ENCODE measurements around the gene PNPLA5. TPM values are rescaled to one million over a fixed set of nuclear protein-coding genes. Genes with fewer than 3 reads are reported as not detected.

The PNPLA5 gene, protein sequence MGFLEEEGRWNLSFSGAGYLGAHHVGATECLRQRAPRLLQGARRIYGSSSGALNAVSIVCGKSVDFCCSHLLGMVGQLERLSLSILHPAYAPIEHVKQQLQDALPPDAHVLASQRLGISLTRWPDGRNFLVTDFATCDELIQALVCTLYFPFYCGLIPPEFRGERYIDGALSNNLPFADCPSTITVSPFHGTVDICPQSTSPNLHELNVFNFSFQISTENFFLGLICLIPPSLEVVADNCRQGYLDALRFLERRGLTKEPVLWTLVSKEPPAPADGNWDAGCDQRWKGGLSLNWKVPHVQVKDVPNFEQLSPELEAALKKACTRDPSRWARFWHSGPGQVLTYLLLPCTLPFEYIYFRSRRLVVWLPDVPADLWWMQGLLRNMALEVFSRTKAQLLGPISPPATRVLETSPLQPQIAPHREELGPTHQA
- total RNA-seq: not detected in 2 replicates

DNA sequence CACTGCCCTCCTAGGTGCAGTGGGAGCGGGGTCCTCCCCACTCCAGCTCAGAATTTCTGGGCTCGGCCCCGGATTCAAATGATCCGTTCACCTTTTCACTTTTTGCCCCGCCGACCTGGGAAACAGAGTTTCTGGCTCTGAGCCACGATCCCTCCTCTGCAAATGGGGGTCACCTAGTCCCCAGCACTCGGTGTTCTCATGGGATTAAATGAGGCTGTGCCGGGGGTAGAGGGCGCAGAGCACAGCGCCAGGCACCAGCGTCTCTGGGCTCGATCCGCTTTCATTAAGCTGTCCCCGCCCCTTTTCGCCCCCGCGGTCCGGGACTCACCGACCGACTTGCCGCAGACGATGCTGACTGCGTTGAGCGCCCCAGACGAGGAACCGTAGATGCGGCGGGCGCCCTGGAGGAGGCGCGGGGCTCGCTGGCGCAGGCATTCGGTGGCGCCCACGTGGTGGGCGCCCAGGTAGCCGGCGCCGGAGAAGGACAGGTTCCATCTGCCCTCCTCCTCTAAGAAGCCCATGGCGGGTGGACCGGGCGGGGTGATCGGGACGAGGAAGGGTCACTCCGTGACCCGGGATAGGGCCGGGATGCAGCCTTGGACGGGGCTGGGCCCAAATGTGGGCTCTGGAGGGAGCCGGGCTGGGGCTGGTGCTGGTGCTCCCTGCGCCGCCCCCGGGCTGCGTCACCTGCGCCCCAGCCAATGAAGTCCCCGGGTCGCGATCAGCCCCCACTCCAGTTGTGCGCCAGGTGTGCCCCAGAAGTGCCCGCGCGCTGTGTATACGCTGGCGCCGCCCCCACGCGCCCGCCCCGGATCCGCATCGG lies at the start of gene PNPLA5:
PNPLA5 (minus strand) TSS at position 654 of the 823 bp plus-strand sequence; CDS start at position 521, 133 bp downstream.

DNA sequence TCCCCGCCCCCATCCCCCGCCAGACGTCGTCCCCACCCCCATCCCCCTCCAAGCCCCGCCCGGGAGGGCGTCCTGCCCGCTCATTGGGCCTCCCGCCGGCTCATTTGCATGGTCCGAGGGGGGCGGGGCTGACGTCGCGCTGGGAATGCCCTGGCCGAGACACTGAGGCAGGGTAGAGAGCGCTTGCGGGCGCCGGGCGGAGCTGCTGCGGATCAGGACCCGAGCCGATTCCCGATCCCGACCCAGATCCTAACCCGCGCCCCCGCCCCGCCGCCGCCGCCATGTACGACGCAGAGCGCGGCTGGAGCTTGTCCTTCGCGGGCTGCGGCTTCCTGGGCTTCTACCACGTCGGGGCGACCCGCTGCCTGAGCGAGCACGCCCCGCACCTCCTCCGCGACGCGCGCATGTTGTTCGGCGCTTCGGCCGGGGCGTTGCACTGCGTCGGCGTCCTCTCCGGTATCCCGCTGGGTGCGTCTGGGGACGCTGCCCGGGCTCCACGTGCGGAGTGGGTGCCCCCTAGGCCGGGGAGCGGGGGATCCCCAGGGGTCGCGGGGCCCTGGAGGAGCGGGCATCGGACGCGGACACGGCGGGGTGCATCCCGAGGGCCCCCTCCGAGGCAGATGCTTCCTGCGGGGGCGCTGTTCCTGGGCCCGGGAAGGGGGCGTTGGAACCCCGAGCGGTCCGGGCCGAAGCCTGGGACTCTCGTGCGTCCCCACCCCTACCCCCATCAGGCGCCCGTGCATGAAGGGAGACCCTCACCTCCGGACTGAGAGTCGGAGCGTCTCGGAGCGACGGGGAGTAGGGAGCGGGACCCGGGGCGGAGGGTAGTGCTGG lies 32.0 kb upstream of the PNPLA5 start, which contains the start of gene PNPLA3:
PNPLA3 (plus strand) TSS at position 175 of the 834 bp plus-strand sequence; CDS start at position 282, 107 bp downstream.

DNA sequence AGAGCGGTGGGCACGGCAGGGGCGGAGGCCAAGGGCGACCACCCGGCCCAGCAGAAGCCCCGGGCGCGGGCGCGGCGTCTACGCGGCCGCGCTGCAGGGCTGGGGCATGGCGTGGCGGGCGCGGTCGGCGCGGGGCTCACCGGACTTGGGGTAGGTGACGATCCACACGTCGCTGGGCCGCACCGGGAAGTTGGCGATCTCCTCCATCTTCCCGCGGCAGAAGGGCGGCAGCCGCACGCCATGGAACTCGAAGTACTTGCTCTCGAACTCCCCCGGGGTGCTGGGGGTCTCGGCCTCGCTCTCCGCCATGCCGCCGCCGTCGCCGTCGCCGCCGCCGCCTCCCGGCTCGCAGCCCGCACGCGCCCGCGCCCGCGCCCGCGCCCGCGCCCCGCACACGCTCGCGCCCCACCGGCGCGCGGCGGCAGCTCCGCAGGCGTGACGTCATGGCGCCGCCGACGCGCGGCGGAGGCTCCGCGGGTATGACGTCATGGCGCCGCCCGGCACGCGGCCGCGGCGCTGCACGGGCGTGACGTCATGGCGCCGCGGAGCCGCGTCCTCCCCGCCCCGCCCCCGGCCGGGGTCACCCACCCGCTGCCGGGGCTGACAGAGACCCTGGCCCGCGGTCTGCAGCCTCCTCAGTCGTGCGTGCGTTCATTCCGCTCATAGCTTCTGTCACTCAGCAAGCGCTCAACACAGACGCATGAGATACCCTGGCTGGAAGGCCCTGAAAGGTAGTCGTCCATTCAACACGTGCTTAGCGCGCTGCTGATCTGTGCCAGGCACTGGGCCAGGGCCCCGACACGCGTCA lies 29.5 kb downstream of the PNPLA5 start, which contains the start of gene SULT4A1:
SULT4A1 (minus strand) TSS at position 440 of the 808 bp plus-strand sequence; CDS start at position 309, 131 bp downstream.

Other genes starting within 250 kb of the PNPLA5 start
- under 0.01 and 0.13 TPM in 2 replicates for gene EFCAB6, start 79.7 kb downstream of the PNPLA5 start, total RNA-seq
- gene SULT4A1, start 29.5 kb downstream of the PNPLA5 start, total RNA-seq: not detected in 2 replicates
- gene PNPLA3, start 31.8 kb upstream of the PNPLA5 start, total RNA-seq: 0.25 and 0.40 TPM in 2 replicates
- gene SAMM50, start 63.4 kb upstream of the PNPLA5 start, total RNA-seq: 51.5 and 58.8 TPM in 2 replicates
- 166 and 168 TPM in 2 replicates for gene PARVB, start 132.3 kb upstream of the PNPLA5 start, total RNA-seq